ENCODE data around the gene ZMIZ1. TPM values are rescaled to one million over a fixed set of nuclear protein-coding genes. Genes with fewer than 3 reads are reported as not detected.

ZMIZ1 gene
- polyA plus RNA-seq, 1 experiment, result 7.6 TPM

- H3K27ac ChIP-seq (ENCODE audit: low read depth, low read length), result no peak overlapping the region
- ChIA-PET CTCF (interaction anchor here (1.3 kb wide), 1 partner anchor 106 kb away, joined by 4 read pairs; no protein-coding TSS in a partner anchor), POLR2A (no interaction called here)
- DNase-seq (ENCODE audit: low read depth, low spot score), result no peak
- no peaks in the 10 kb centered on the region for H3K27me3 ChIP-seq (ENCODE audit: control insufficient read depth, insufficient read depth, low read length)
- no peak for TF ChIP-seq CTCF (IDR thresholded peaks at IDR 0.05; ENCODE audit: low read depth, low read length)
- H3K4me3 ChIP-seq (ENCODE audit: low read depth, low read length), result no peak overlapping the region
- H3K9me3 ChIP-seq (ENCODE audit: control insufficient read depth, insufficient read depth, low read length), result no peaks in the 10 kb centered on the region
Observed at GRCh38 chr10:79089632-79090031, 20.9 kb downstream of the ZMIZ1 start.

- Histone ChIP-seq H3K27ac (ENCODE audit: low read depth, low read length) (peak overlapping the region; percentile 31), H3K9me3 (ENCODE audit: control insufficient read depth, insufficient read depth, low read length) (no peaks in the 10 kb centered on the region), H3K4me3 (ENCODE audit: low read depth, low read length) (no peak overlapping the region), H3K27me3 (ENCODE audit: control insufficient read depth, insufficient read depth, low read length) (no peaks in the 10 kb centered on the region)
- no peak for TF ChIP-seq CTCF (IDR thresholded peaks at IDR 0.05; ENCODE audit: low read depth, low read length)
- ChIA-PET CTCF (interaction anchor here (1.3 kb wide), 1 partner anchor 106 kb away, joined by 4 read pairs; no protein-coding TSS in a partner anchor), POLR2A (no interaction called here)
- DNase-seq (ENCODE audit: low read depth, low spot score), result no peak
Observed at GRCh38 chr10:79090134-79090803, 21.5 kb downstream of the ZMIZ1 start.

GRCh38 chr10:79092292-79092896 lies 23.6 kb downstream of the ZMIZ1 start:
- DNase-seq (ENCODE audit: low read depth, low spot score), result no peak
- Histone ChIP-seq H3K4me3 (ENCODE audit: low read depth, low read length) (no peak overlapping the region), H3K9me3 (ENCODE audit: control insufficient read depth, insufficient read depth, low read length) (no peaks in the 10 kb centered on the region), H3K27ac (ENCODE audit: low read depth, low read length) (peak overlapping the region; percentile 11), H3K27me3 (ENCODE audit: control insufficient read depth, insufficient read depth, low read length) (no peaks in the 10 kb centered on the region)
- ChIA-PET CTCF (no interaction called here), POLR2A (no interaction called here)
- no peak for TF ChIP-seq CTCF (IDR thresholded peaks at IDR 0.05; ENCODE audit: low read depth, low read length)

GRCh38 chr10:79093658-79094411 lies 25.1 kb downstream of the ZMIZ1 start:
- POLR2A ChIA-PET, result interaction anchor here (1.1 to 1.5 kb wide), 3 partner anchors 9 to 21 kb away, joined by 3 to 4 read pairs (median 4); no protein-coding TSS in a partner anchor
- Histone ChIP-seq H3K27me3 (ENCODE audit: control insufficient read depth, insufficient read depth, low read length) (no peaks in the 10 kb centered on the region), H3K4me3 (ENCODE audit: low read depth, low read length) (0 out of 2 replicates have a peak overlapping the region, but pooled peaks have one; percentile 7), H3K27ac (ENCODE audit: low read depth, low read length) (peak overlapping the region; percentile 68), H3K9me3 (ENCODE audit: control insufficient read depth, insufficient read depth, low read length) (no peaks in the 10 kb centered on the region)
- CTCF ChIA-PET, result no interaction called here
- TF ChIP-seq CTCF (IDR thresholded peaks at IDR 0.05; ENCODE audit: low read depth, low read length), result no peak
- no peak for DNase-seq (ENCODE audit: low read depth, low spot score)
